ENCODE results near the gene CEACAM7. TPM values are rescaled to one million over a fixed set of nuclear protein-coding genes. Genes with fewer than 3 reads are reported as not detected.
"Not testable (repeated sequence)": the region's sequence is repeated elsewhere in the genome, so short reads cannot be mapped to it uniquely, and the experiment has no call there.

CEACAM7 gene
- total and polyA plus RNA-seq, 2 of the 13 experiments (the other 11 are each of a cell fraction or from before 2014, with no cell fraction given): not detected

DNA sequence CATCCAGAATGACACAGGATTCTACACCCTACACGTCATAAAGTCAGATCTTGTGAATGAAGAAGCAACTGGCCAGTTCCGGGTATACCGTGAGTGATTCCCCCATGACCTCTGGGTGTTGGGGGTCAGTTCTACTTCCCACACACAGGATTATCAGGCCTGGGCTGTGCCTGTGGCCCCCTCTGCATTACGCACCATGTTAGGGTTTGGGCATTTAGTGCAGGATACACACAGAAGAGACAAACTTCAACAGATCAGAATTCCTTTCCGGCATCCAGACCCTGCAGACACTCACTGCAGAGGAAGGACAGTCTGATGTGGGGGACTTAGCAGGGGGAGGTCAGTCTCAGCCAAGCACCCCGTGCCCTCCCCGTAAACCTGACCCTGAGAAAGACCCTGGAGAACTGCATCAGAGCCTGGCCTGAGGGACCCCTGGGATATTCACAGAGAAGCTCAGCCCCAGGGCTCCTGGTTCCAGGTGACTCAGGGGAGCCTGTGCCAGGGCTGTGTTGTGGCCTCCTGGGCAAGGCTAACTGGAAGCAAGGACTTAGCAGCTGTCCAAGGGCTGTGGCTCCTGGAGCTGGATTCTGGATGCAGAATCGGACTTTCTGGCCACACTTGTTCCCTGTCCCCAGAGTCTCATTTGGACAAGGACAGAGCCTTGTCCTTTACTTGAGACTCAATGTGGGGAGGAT is 22.0 kb upstream of the CEACAM7 start:
- BruUV-seq (replicated peaks): no TSS peak
- Histone ChIP-seq H3K27me3 (ENCODE audit: control insufficient read depth in 1 of 2, insufficient read depth in 2 of 2, low read length in 2 of 2) (peaks cover 1 to 28% of the 10 kb centered on the region in 2 experiments; a peak in 4 of 5 replicates), H2AFZ (ENCODE audit: low read length) (no peak overlapping the region), H3K36me3 (replicated peaks in 1 of 2; ENCODE audit: control insufficient read depth in 1 of 2, insufficient read depth in 2 of 2, low read length in 2 of 2) (no peaks in the 10 kb centered on the region), H3K4me3 (replicated peaks in 1 of 3; ENCODE audit: insufficient read depth in 1 of 3, low read depth in 2 of 3, low read length in 3 of 3) (no peak overlapping the region), H3K4me2 (ENCODE audit: low read depth, low read length) (no peak overlapping the region), H3K27ac (ENCODE audit: extremely low read length, insufficient read depth, low read length) (no peak overlapping the region), H3K79me2 (ENCODE audit: insufficient read depth, low read length) (no peaks in the 10 kb centered on the region), H3K9ac (ENCODE audit: insufficient read depth, low read depth, low read length) (no peak overlapping the region), H3K4me1 (ENCODE audit: insufficient read depth, low read length) (0 out of 2 replicates have a peak, but pooled peaks cover 5% of the 10 kb centered on the region), H3K9me3 (ENCODE audit: low read length) (no peaks in the 10 kb centered on the region), H4K20me1 (ENCODE audit: insufficient read depth, low read length) (no peaks in the 10 kb centered on the region)
- FAIRE-seq (no peak), ATAC-seq (no peak), DNase-seq (ENCODE audit: low spot score) (no peak)
- in situ Hi-C loops (cut with HindIII; ENCODE audit: extremely low pct_ligation_motif_present, low pct_unique_long_range_greater_than_20kb) (no loop called here), intact Hi-C loops (cut with micrococcal nuclease; ENCODE audit: unreplicated experiment) (no loop called here)
- 0 out of 2 replicates have a peak, but pooled peaks have one; percentile 25 for TF ChIP-seq CREB1 (IDR thresholded peaks at IDR 0.05)
- no peak for TF ChIP-seq CREB1 (CRISPR knock-in tag; IDR thresholded peaks at IDR 0.05)
- no peak for TF ChIP-seq KLF6 (CRISPR knock-in tag; IDR thresholded peaks at IDR 0.05)
- 6% methylated on average over 6 of the region's 8 CpGs for WGBS (ENCODE audit: low lambda C conversion rate)
- ChIA-PET POLR2A (no interaction called here), CTCF (ENCODE audit: low intra/inter-chr PET ratio, low total read pairs) (no interaction called here)

DNA sequence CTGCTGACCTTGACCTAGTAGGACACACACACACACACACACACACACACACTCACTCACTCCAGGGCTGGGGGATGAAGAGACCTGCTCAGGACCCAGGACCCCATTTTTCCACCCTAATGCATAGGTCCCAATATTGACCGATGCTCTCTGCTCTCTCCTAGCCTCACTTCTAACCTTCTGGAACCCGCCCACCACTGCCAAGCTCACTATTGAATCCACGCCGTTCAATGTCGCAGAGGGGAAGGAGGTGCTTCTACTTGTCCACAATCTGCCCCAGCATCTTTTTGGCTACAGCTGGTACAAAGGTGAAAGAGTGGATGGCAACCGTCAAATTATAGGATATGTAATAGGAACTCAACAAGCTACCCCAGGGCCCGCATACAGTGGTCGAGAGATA is 21.4 kb upstream of the CEACAM7 start:
- WGBS (ENCODE audit: low lambda C conversion rate): 17% methylated on average over 8 of the region's 8 CpGs
- BruUV-seq (replicated peaks); H3K4me2 ChIP-seq (ENCODE audit: low read depth, low read length); FAIRE-seq; H3K36me3 ChIP-seq (replicated peaks in 1 of 2; ENCODE audit: control insufficient read depth in 1 of 2, insufficient read depth in 2 of 2, low read length in 2 of 2); H3K4me1 ChIP-seq (ENCODE audit: insufficient read depth, low read length); H3K4me3 ChIP-seq (replicated peaks in 1 of 3; ENCODE audit: insufficient read depth in 1 of 3, low read depth in 2 of 3, low read length in 3 of 3); CTCF ChIA-PET (ENCODE audit: low intra/inter-chr PET ratio, low total read pairs); H3K79me2 ChIP-seq (ENCODE audit: insufficient read depth, low read length); POLR2A ChIA-PET; in situ Hi-C loops (cut with HindIII; ENCODE audit: extremely low pct_ligation_motif_present, low pct_unique_long_range_greater_than_20kb); H3K9me3 ChIP-seq (ENCODE audit: low read length); H2AFZ ChIP-seq (ENCODE audit: low read length); H4K20me1 ChIP-seq (ENCODE audit: insufficient read depth, low read length); DNase-seq (ENCODE audit: low spot score); H3K9ac ChIP-seq (ENCODE audit: insufficient read depth, low read depth, low read length); H3K27ac ChIP-seq (ENCODE audit: extremely low read length, insufficient read depth, low read length); intact Hi-C loops (cut with micrococcal nuclease; ENCODE audit: unreplicated experiment); ATAC-seq: not testable (repeated sequence)
- H3K27me3 ChIP-seq (ENCODE audit: control insufficient read depth in 1 of 2, insufficient read depth in 2 of 2, low read length in 2 of 2): peaks cover 1 to 28% of the 10 kb centered on the region in 2 experiments; a peak in 4 of 5 replicates

Measured in HepG2 (cell line).